ENCODE measurements around the gene HIC1. TPM values are rescaled to one million over a fixed set of nuclear protein-coding genes. Genes with fewer than 3 reads are reported as not detected.

HIC1 gene
- total and polyA plus RNA-seq, 2 donors (not counting 1 experiment from before 2014, with no cell fraction given), result 11.3 to 29.1 TPM

- H2AFZ ChIP-seq (ENCODE audit: low read length), result no peak overlapping the region
- no peaks in the 10 kb centered on the region for H3K36me3 ChIP-seq (ENCODE audit: control insufficient read depth, insufficient read depth, low read length)
- no peak overlapping the region for H3K4me2 ChIP-seq (ENCODE audit: extremely low read depth, insufficient read depth, low read length)
- H3K27ac ChIP-seq (ENCODE audit: insufficient read depth, low read length), result peak overlapping the region; percentile 76
- no peaks in the 10 kb centered on the region for H4K20me1 ChIP-seq (ENCODE audit: control insufficient read depth, extremely low read depth, insufficient read depth, low read length)
- TF ChIP-seq EZH2 (IDR thresholded peaks at IDR 0.05; ENCODE audit: low read length, missing control alignments) (no peak), CTCF (conservative IDR thresholded peaks at IDR 0.05 in 1 of 2, IDR thresholded peaks at IDR 0.05 in 1 of 2; ENCODE audit: low read depth in 1 of 2, low read length in 2 of 2) (no peak)
- no peaks in the 10 kb centered on the region for H3K9me3 ChIP-seq (ENCODE audit: control insufficient read depth, insufficient read depth, low read depth, low read length)
- H3K79me2 ChIP-seq (ENCODE audit: control insufficient read depth, insufficient read depth, low read length), result peaks cover 2% of the 10 kb centered on the region
- H3K9ac ChIP-seq (ENCODE audit: insufficient read depth, low read length), result no peak overlapping the region
- peaks cover 72% of the 10 kb centered on the region for H3K4me1 ChIP-seq (ENCODE audit: control insufficient read depth, extremely low read depth, insufficient read depth, low read length)
- H3K4me3 ChIP-seq (replicated peaks in 1 of 4; ENCODE audit: control extremely low read depth in 1 of 4, insufficient read depth in 1 of 4, low read depth in 3 of 4, low read length in 4 of 4), result no peak overlapping the region
- no peaks in the 10 kb centered on the region for H3K27me3 ChIP-seq (ENCODE audit: control insufficient read depth, insufficient read depth, low read length)
- no peak for DNase-seq (ENCODE audit: low read depth in 2 of 2)
Observed at GRCh38 chr17:2086306-2086705, 31.4 kb downstream of the HIC1 start.

GRCh38 chr17:2087597-2088211, 32.8 kb downstream of the HIC1 start:
- TF ChIP-seq CTCF (conservative IDR thresholded peaks at IDR 0.05 in 1 of 2, IDR thresholded peaks at IDR 0.05 in 1 of 2; ENCODE audit: low read depth in 1 of 2, low read length in 2 of 2) (no peak), EZH2 (IDR thresholded peaks at IDR 0.05; ENCODE audit: low read length, missing control alignments) (no peak)
- Histone ChIP-seq H3K9ac (ENCODE audit: insufficient read depth, low read length) (no peak overlapping the region), H4K20me1 (ENCODE audit: control insufficient read depth, extremely low read depth, insufficient read depth, low read length) (no peaks in the 10 kb centered on the region), H3K4me1 (ENCODE audit: control insufficient read depth, extremely low read depth, insufficient read depth, low read length) (peaks cover 68% of the 10 kb centered on the region), H3K4me3 (replicated peaks in 1 of 4; ENCODE audit: control extremely low read depth in 1 of 4, insufficient read depth in 1 of 4, low read depth in 3 of 4, low read length in 4 of 4) (no peak overlapping the region), H2AFZ (ENCODE audit: low read length) (no peak overlapping the region), H3K9me3 (ENCODE audit: control insufficient read depth, insufficient read depth, low read depth, low read length) (no peaks in the 10 kb centered on the region), H3K27me3 (ENCODE audit: control insufficient read depth, insufficient read depth, low read length) (no peaks in the 10 kb centered on the region), H3K79me2 (ENCODE audit: control insufficient read depth, insufficient read depth, low read length) (peaks cover 2% of the 10 kb centered on the region), H3K36me3 (ENCODE audit: control insufficient read depth, insufficient read depth, low read length) (peaks cover 3% of the 10 kb centered on the region), H3K4me2 (ENCODE audit: extremely low read depth, insufficient read depth, low read length) (no peak overlapping the region), H3K27ac (ENCODE audit: insufficient read depth, low read length) (no peak overlapping the region)
- DNase-seq (ENCODE audit: low read depth in 2 of 2), result peak in 1 of 2 donors; percentile 63

GRCh38 chr17:2089021-2089422, 34.1 kb downstream of the HIC1 start:
- Histone ChIP-seq H3K27ac (ENCODE audit: insufficient read depth, low read length) (peak overlapping the region; percentile 90), H2AFZ (ENCODE audit: low read length) (no peak overlapping the region), H3K79me2 (ENCODE audit: control insufficient read depth, insufficient read depth, low read length) (peaks cover 2% of the 10 kb centered on the region), H3K36me3 (ENCODE audit: control insufficient read depth, insufficient read depth, low read length) (peaks cover 3% of the 10 kb centered on the region), H3K9me3 (ENCODE audit: control insufficient read depth, insufficient read depth, low read depth, low read length) (no peaks in the 10 kb centered on the region), H3K4me1 (ENCODE audit: control insufficient read depth, extremely low read depth, insufficient read depth, low read length) (peaks cover 59% of the 10 kb centered on the region), H3K9ac (ENCODE audit: insufficient read depth, low read length) (peak overlapping the region; percentile 80), H3K4me2 (ENCODE audit: extremely low read depth, insufficient read depth, low read length) (peak overlapping the region; percentile 91), H3K4me3 (replicated peaks in 1 of 4; ENCODE audit: control extremely low read depth in 1 of 4, insufficient read depth in 1 of 4, low read depth in 3 of 4, low read length in 4 of 4) (peak overlapping the region; percentile 21 to 57 (median 43)), H4K20me1 (ENCODE audit: control insufficient read depth, extremely low read depth, insufficient read depth, low read length) (no peaks in the 10 kb centered on the region), H3K27me3 (ENCODE audit: control insufficient read depth, insufficient read depth, low read length) (no peaks in the 10 kb centered on the region)
- DNase-seq (ENCODE audit: low read depth in 2 of 2), result peak; percentile 62 to 76
- TF ChIP-seq EZH2 (IDR thresholded peaks at IDR 0.05; ENCODE audit: low read length, missing control alignments), result no peak
- TF ChIP-seq CTCF (conservative IDR thresholded peaks at IDR 0.05 in 1 of 2, IDR thresholded peaks at IDR 0.05 in 1 of 2; ENCODE audit: low read depth in 1 of 2, low read length in 2 of 2), result no peak
